ENCODE results near the gene CHD6. TPM values are rescaled to one million over a fixed set of nuclear protein-coding genes. Genes with fewer than 3 reads are reported as not detected.

Gene CHD6
- total RNA-seq, 1 experiment from 2014 or later = 46.7 TPM

- Histone ChIP-seq H3K27ac (ENCODE audit: low read depth, low read length, poor library complexity, severe bottlenecking) (no peak overlapping the region), H3K9me3 (ENCODE audit: low read depth, low read length, poor library complexity, severe bottlenecking) (no peaks in the 10 kb centered on the region), H3K4me1 (ENCODE audit: insufficient read depth, low read length, poor library complexity, severe bottlenecking) (no peaks in the 10 kb centered on the region), H3K36me3 (ENCODE audit: insufficient read depth, low read length, poor library complexity, severe bottlenecking) (no peaks in the 10 kb centered on the region), H3K27me3 (replicated peaks; ENCODE audit: insufficient read depth, low read depth, low read length, poor library complexity) (no peaks in the 10 kb centered on the region), H3K4me3 (ENCODE audit: low read depth, low read length, poor library complexity, severe bottlenecking) (no peak overlapping the region)
- BruUV-seq (replicated peaks) = no TSS peak
- DNase-seq (ENCODE audit: low spot score) = no peak
- TF ChIP-seq, protein P1, sequence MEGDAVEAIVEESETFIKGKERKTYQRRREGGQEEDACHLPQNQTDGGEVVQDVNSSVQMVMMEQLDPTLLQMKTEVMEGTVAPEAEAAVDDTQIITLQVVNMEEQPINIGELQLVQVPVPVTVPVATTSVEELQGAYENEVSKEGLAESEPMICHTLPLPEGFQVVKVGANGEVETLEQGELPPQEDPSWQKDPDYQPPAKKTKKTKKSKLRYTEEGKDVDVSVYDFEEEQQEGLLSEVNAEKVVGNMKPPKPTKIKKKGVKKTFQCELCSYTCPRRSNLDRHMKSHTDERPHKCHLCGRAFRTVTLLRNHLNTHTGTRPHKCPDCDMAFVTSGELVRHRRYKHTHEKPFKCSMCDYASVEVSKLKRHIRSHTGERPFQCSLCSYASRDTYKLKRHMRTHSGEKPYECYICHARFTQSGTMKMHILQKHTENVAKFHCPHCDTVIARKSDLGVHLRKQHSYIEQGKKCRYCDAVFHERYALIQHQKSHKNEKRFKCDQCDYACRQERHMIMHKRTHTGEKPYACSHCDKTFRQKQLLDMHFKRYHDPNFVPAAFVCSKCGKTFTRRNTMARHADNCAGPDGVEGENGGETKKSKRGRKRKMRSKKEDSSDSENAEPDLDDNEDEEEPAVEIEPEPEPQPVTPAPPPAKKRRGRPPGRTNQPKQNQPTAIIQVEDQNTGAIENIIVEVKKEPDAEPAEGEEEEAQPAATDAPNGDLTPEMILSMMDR (conservative IDR thresholded peaks at IDR 0.05; ENCODE audit: low read depth, low read length) = no peak
- ChIA-PET POLR2A (ENCODE audit: low non-redundant PET) (no interaction called here), CTCF (no interaction called here)
- intact Hi-C loops (cut with micrococcal nuclease; ENCODE audit: unreplicated experiment) = no loop called here
Observed at GRCh38 chr20:41510847-41511450, 107.2 kb downstream of the CHD6 start.

DNA sequence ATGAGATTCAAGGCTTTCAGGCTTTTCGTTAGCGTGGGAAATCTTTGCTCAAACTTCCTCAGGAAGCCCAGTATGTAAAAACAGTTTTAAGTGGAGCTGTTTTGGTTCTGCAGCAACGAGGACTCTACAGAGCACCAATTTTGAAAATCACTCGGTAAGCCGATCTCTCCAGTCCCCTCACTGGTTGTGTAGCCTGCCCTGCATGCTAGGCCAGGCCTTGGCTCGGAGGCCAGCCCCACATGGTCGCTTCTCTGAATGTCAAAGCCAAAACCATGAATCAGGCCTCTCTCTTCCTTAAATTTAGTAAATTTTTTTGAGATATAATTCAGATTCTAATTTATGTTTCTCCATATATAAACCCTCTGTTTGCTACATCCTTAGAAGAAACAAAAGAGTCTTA is 108.0 kb downstream of the CHD6 start:
- intact Hi-C loops (cut with micrococcal nuclease; ENCODE audit: unreplicated experiment) = no loop called here
- Histone ChIP-seq H3K27me3 (replicated peaks; ENCODE audit: insufficient read depth, low read depth, low read length, poor library complexity) (no peaks in the 10 kb centered on the region), H3K9me3 (ENCODE audit: low read depth, low read length, poor library complexity, severe bottlenecking) (no peaks in the 10 kb centered on the region), H3K27ac (ENCODE audit: low read depth, low read length, poor library complexity, severe bottlenecking) (no peak overlapping the region), H3K36me3 (ENCODE audit: insufficient read depth, low read length, poor library complexity, severe bottlenecking) (peaks cover under 1% of the 10 kb centered on the region), H3K4me1 (ENCODE audit: insufficient read depth, low read length, poor library complexity, severe bottlenecking) (no peaks in the 10 kb centered on the region), H3K4me3 (ENCODE audit: low read depth, low read length, poor library complexity, severe bottlenecking) (no peak overlapping the region)
- TF ChIP-seq, protein P1 (conservative IDR thresholded peaks at IDR 0.05; ENCODE audit: low read depth, low read length) = no peak
- TF ChIP-seq EZH2 (IDR thresholded peaks at IDR 0.05; ENCODE audit: borderline replicate concordance, low read depth, low read length, poor library complexity, severe bottlenecking) = no peak
- CTCF ChIA-PET = no interaction called here
- no TSS peak for BruUV-seq (replicated peaks)
- POLR2A ChIA-PET (ENCODE audit: low non-redundant PET) = no interaction called here
- no peak for DNase-seq (ENCODE audit: low spot score)

DNA sequence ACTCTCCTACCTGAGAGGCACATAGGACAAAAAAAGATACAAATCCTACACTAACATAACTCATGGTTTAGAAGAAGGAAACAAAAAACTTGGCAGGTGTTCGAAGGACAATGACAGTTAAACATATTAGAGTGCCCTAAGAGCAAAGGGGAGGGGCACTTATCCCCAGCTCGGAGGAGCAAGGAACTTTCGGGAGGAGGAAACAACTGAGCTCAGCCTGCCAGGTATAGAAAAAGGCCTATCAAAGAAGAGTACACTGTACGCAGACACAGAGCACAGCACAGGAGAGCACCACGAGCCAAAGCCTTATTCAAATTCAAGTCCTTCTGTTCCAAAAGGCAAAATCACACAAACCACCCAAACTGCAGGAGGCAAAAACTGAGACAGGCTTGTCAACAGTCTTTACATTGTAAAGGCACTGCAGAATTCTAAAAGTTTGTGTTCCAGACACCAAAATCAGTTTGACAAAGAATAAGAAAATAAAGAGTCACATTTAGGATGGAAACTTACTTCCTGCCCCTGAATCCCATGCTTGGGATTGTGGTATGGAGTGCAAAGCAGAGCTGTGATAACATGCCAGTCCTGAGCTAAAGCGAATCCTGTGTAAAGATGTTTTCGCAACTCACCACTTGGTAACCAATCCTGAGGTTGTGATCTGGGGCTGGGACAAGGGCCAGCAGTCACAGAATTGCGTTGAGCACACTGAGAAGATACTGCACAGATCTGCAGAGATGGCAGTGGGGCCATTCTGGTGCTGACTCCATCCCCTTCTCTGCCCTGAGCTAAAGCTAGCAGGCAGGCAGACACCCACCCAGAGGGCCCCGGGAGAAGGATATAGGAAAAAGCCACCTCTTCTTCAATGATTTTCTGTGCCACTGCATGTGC is 108.6 kb downstream of the CHD6 start:
- Histone ChIP-seq H3K27ac (ENCODE audit: low read depth, low read length, poor library complexity, severe bottlenecking) (no peak overlapping the region), H3K4me1 (ENCODE audit: insufficient read depth, low read length, poor library complexity, severe bottlenecking) (no peaks in the 10 kb centered on the region), H3K4me3 (ENCODE audit: low read depth, low read length, poor library complexity, severe bottlenecking) (no peak overlapping the region), H3K9me3 (ENCODE audit: low read depth, low read length, poor library complexity, severe bottlenecking) (peaks cover 4% of the 10 kb centered on the region), H3K27me3 (replicated peaks; ENCODE audit: insufficient read depth, low read depth, low read length, poor library complexity) (no peaks in the 10 kb centered on the region), H3K36me3 (ENCODE audit: insufficient read depth, low read length, poor library complexity, severe bottlenecking) (peaks cover 4% of the 10 kb centered on the region)
- ChIA-PET CTCF (no interaction called here), POLR2A (ENCODE audit: low non-redundant PET) (no interaction called here)
- no peak for DNase-seq (ENCODE audit: low spot score)
- TF ChIP-seq EZH2 (IDR thresholded peaks at IDR 0.05; ENCODE audit: borderline replicate concordance, low read depth, low read length, poor library complexity, severe bottlenecking) = no peak
- TF ChIP-seq, protein P1 (conservative IDR thresholded peaks at IDR 0.05; ENCODE audit: low read depth, low read length) = no peak
- BruUV-seq (replicated peaks) = no TSS peak
- intact Hi-C loops (cut with micrococcal nuclease; ENCODE audit: unreplicated experiment) = no loop called here

Data from A673 (cell line).